Activated T-helper 1 cell treated with anti-CD3 and anti-CD28 coated beads, Interleukin-12 subunit alpha, Interleukin-12 subunit beta, Interleukin-2, Interleukin-4 antibody, amounts not matched to agents 30 ng/mL and 10 ng/mL and 1 ng/mL, durations not matched to agents 14 hours and 24 hours and 36 hours (primary cell): Measurements from ENCODE around the gene EML1. TPM values are rescaled to one million over a fixed set of nuclear protein-coding genes. Genes with fewer than 3 reads are reported as not detected.

Experiments used
- DNase-seq: peaks from one replicate; pipeline ENCODE4 v3.0.0; 2021; ENCODE audit warnings: low spot score
- H3K27ac Mint-ChIP-seq: one replicate; pipeline ENCODE4 v1.8.0; 2021; ENCODE audit warnings: mild to moderate bottlenecking, mixed read lengths
- H3K27me3 Mint-ChIP-seq: one replicate; pipeline ENCODE4 v1.8.0; 2022; ENCODE audit warnings: mild to moderate bottlenecking, moderate library complexity, mixed read lengths; ENCODE audit not compliant: insufficient read depth
- H3K36me3 Mint-ChIP-seq: one replicate; pipeline ENCODE4 v1.8.0; 2021; ENCODE audit warnings: low read depth, mixed read lengths
- H3K4me1 Mint-ChIP-seq: one replicate; pipeline ENCODE4 v1.8.0; 2021; ENCODE audit warnings: low read depth, mixed read lengths
- H3K4me3 Mint-ChIP-seq: one replicate; pipeline ENCODE4 v1.8.0; 2021; ENCODE audit warnings: mild to moderate bottlenecking, moderate library complexity, mixed read lengths
- H3K9me3 Mint-ChIP-seq: one replicate; pipeline ENCODE4 v1.8.0; 2021; ENCODE audit warnings: mixed read lengths
- intact Hi-C: fragments of 100-400 bp; cut with micrococcal nuclease; formaldehyde crosslinking; loops from one replicate; pipeline ENCODE4 v1.15.1; 2024
- total RNA-seq: library from RNA; stranded (reverse); gene quantifications from 2 replicates; pipeline ENCODE4 v1.2.3, GENCODE V29; 2022

The EML1 gene
- total RNA-seq, 1 donor from 2014 or later = 0.91 TPM

DNA sequence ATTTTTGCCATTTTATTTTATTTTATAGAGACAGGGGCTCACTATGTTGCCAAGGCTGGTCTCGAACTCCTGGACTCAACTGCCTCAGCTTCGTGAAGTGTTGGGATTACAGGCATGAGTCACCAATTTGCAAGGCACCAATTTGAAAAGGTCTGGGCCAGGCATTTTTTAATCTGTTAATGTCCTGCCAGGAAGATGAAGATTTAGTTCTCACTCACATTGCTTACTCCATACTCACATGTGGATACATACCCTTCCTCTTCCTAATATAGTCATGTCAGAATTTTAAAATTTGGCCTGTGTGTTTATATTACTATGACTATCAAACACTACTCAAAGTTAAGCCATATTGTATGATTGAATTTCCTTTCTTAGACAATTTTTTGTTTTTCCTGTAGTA is 15.3 kb upstream of the EML1 start:
- no peaks in the 10 kb centered on the region for H3K36me3 Mint-ChIP-seq
- peaks cover 16% of the 10 kb centered on the region for H3K27me3 Mint-ChIP-seq
- H3K4me1 Mint-ChIP-seq = peaks cover 5% of the 10 kb centered on the region
- intact Hi-C loops = no loop called here
- no peaks in the 10 kb centered on the region for H3K9me3 Mint-ChIP-seq
- DNase-seq = no peak
- H3K27ac Mint-ChIP-seq = no peak overlapping the region
- no peak overlapping the region for H3K4me3 Mint-ChIP-seq

DNA sequence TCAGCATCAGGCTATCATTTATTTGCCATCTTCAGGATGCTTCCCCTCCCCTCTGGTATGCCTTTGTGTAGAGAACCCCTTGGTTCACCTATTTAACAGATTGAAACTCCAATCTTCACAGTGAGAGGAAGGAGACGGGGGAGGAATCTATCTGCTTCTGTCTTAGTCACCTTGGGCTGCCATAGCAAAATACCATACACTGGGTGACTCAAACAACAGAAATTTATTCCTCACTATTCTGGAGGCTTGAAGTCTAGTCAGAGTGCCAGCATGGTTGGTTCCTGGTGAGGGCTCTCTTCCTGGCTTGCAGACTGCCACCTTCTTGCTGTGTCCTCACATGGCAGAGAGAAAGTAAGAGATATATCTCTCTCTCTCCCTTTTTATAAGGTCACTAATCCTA is 13.5 kb upstream of the EML1 start:
- H3K27me3 Mint-ChIP-seq = peaks cover 16% of the 10 kb centered on the region
- H3K27ac Mint-ChIP-seq = no peak overlapping the region
- no peaks in the 10 kb centered on the region for H3K9me3 Mint-ChIP-seq
- intact Hi-C loops = no loop called here
- no peak for DNase-seq
- H3K4me1 Mint-ChIP-seq = no peaks in the 10 kb centered on the region
- H3K36me3 Mint-ChIP-seq = no peaks in the 10 kb centered on the region
- H3K4me3 Mint-ChIP-seq = no peak overlapping the region

DNA sequence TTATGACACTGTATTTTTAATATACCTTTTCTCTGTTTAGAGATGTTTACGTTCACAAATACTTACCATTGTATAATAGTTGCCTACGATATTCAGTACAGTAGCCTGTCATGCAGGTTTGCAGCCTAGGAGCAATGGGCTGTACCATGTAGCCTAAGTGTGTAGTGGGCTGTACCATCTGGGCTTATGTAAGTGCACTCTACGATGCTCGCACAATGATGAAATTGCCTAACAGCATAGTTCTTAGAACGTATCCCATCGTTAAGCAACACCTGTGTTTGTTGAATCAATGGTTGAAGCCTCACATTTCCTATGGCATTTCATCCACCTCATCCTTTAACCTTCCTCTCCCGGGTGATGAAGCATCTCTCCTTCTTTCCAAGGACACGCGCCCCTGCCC is 12.5 kb upstream of the EML1 start:
- no peak overlapping the region for H3K27ac Mint-ChIP-seq
- intact Hi-C loops = no loop called here
- no peaks in the 10 kb centered on the region for H3K9me3 Mint-ChIP-seq
- peaks cover 16% of the 10 kb centered on the region for H3K27me3 Mint-ChIP-seq
- no peaks in the 10 kb centered on the region for H3K36me3 Mint-ChIP-seq
- DNase-seq = no peak
- H3K4me3 Mint-ChIP-seq = no peak overlapping the region
- no peaks in the 10 kb centered on the region for H3K4me1 Mint-ChIP-seq

DNA sequence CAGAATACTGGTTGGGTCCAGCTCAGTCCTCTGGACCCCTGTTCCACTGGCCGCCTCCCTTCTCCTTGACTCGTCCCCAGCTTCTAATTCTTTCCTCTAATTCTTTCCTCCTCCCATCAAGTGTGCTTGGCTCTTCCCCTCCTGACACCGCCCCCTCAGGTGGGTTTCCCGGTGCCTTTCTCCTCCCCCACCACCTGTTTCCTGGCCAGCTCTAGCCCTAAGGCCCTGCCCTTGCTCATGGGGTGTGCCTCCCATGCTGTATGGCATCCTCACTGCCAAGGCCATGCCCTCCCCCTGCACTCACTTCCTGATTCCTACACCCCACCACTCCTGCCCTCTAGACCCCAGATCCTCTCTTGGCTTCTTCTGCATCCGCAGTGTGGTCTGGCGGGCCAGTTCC is 12.1 kb upstream of the EML1 start:
- H3K27ac Mint-ChIP-seq = no peak overlapping the region
- intact Hi-C loops = no loop called here
- H3K27me3 Mint-ChIP-seq = peaks cover 16% of the 10 kb centered on the region
- no peaks in the 10 kb centered on the region for H3K4me1 Mint-ChIP-seq
- no peaks in the 10 kb centered on the region for H3K9me3 Mint-ChIP-seq
- no peak overlapping the region for H3K4me3 Mint-ChIP-seq
- no peaks in the 10 kb centered on the region for H3K36me3 Mint-ChIP-seq
- DNase-seq = no peak

DNA sequence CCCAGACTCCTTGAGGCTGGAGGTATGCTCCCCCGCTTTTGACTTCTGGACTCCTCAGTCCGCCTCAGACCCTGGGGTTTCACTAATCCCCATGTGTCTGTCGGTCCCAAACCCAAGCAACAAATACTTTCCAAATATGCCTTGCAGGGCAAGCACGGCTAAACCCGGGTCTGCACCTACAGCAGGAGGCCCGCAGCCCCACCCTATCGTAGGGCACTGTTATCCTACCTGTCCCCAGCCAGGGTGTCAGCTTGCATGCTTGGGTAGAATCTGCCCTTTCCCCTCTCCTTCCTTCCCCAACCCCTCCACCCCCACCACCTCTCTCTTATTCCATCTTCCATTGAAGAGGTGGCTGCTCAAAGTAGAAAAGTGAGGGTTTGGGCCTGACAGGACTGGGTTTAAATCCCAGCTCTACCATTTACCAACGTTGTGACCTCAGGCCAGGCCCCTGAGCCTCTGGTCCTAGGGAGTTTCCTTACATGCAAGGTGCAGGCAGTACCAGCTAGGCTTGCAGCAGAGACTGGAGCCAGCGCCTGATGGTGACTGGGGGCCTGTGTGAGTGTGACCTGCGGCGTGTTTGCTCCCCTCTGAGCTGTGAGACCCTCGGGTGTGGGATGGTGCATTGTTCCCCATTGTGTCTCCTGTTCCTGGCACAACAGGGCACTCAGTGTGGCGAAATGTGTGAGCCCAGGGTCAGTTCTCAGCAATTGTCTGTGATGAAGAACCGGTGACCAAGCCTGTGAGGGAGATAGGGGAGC is 11.2 kb upstream of the EML1 start:
- H3K4me1 Mint-ChIP-seq = no peaks in the 10 kb centered on the region
- DNase-seq = no peak
- peaks cover 13% of the 10 kb centered on the region for H3K27me3 Mint-ChIP-seq
- H3K27ac Mint-ChIP-seq = no peak overlapping the region
- no peaks in the 10 kb centered on the region for H3K9me3 Mint-ChIP-seq
- intact Hi-C loops = no loop called here
- no peaks in the 10 kb centered on the region for H3K36me3 Mint-ChIP-seq
- H3K4me3 Mint-ChIP-seq = no peak overlapping the region

DNA sequence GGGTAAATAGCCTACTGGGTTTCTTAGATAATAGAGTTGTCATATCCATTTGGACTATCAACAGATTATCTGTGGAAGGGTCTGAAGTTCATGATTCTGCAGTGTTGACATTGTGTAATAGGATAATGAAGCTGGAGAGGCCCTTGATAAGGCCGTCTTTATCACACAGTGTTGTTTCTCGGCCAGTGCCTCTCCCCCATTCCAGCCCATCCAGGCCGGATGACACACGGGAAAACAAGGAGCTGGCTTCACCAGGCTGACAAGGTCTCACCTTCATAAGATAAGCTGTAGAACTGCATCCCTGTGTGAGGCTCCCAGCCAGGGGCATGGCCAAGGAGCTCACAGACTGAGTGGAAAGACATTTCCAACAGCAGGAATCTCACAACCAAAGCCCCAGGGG is 8.7 kb upstream of the EML1 start:
- no peak for DNase-seq
- Mint-ChIP-seq H3K36me3 (no peaks in the 10 kb centered on the region), H3K27ac (no peak overlapping the region), H3K9me3 (no peaks in the 10 kb centered on the region), H3K27me3 (peaks cover 6% of the 10 kb centered on the region), H3K4me3 (no peak overlapping the region), H3K4me1 (peaks cover 3% of the 10 kb centered on the region)
- intact Hi-C loops = no loop called here

DNA sequence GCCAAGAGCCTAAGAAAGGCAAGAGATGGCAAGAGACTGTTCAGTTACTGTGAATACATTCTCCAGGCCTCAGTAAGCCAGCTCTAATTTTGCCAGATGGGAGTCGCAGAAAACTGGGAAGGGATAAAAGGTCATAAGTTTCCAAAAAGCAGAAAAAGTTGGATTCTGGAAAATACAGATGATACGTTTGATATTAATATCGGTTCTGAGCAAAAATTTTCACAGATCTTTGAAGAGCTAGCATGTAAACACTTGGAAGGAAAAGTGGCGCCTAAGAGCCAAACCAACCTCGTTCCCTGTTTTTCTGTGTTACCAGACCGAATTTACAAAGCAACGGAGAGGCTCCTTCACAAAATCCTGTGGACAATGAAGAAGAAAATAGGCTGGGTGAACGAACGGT is 7.8 kb upstream of the EML1 start:
- H3K36me3 Mint-ChIP-seq = no peaks in the 10 kb centered on the region
- H3K4me1 Mint-ChIP-seq = peaks cover 12% of the 10 kb centered on the region
- no peak for DNase-seq
- intact Hi-C loops = no loop called here
- H3K27ac Mint-ChIP-seq = no peak overlapping the region
- H3K27me3 Mint-ChIP-seq = peaks cover under 1% of the 10 kb centered on the region
- H3K9me3 Mint-ChIP-seq = no peaks in the 10 kb centered on the region
- no peak overlapping the region for H3K4me3 Mint-ChIP-seq

DNA sequence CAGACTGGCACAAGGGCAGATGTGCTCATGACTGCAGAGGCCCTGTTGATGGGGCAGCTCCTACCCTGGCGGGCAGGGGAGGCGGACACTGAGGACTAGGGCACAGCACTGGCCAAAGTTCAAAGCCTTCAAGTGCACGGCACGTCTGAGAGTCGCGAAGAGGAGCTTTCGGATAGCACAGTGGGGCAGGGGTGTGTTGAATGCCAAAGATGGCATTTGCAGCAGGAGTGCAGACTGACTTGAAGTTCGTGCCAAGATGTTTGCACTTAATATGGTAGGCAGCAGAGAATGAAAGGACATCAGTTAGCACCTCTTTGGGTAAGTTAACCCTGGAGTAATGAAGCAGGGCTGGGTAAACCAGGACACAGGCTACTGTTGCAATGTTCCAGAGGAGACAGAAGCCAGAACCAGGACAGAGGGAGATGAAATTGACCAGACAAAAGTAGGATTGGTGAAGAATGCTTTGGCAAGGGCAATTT is 6.7 kb upstream of the EML1 start:
- intact Hi-C loops = no loop called here
- Mint-ChIP-seq H3K27ac (no peak overlapping the region), H3K27me3 (peaks cover 6% of the 10 kb centered on the region), H3K9me3 (no peaks in the 10 kb centered on the region), H3K36me3 (no peaks in the 10 kb centered on the region), H3K4me3 (no peak overlapping the region), H3K4me1 (peaks cover 12% of the 10 kb centered on the region)
- no peak for DNase-seq

DNA sequence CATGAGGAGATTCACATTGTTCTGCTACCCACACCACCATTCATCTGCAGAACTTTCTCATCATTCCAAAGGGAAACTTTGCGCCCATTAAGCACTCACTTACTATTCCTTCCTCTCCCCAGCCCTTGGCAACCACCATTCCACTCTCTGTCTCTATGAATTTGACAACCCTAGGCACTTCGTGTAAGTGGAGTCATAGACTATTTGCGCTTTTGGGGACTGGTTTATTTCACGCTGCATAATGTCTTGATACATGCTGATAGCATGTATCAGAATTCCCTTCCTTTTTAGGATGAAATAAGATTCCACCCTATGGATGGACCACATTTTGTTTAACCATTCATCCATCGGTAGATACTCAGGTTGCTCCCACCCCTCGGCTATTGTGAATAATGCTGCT is 4.5 kb upstream of the EML1 start:
- no peak overlapping the region for H3K27ac Mint-ChIP-seq
- peaks cover 16% of the 10 kb centered on the region for H3K4me1 Mint-ChIP-seq
- no peak overlapping the region for H3K4me3 Mint-ChIP-seq
- H3K27me3 Mint-ChIP-seq = peaks cover 17% of the 10 kb centered on the region
- intact Hi-C loops = no loop called here
- no peaks in the 10 kb centered on the region for H3K9me3 Mint-ChIP-seq
- DNase-seq = no peak
- H3K36me3 Mint-ChIP-seq = no peaks in the 10 kb centered on the region

DNA sequence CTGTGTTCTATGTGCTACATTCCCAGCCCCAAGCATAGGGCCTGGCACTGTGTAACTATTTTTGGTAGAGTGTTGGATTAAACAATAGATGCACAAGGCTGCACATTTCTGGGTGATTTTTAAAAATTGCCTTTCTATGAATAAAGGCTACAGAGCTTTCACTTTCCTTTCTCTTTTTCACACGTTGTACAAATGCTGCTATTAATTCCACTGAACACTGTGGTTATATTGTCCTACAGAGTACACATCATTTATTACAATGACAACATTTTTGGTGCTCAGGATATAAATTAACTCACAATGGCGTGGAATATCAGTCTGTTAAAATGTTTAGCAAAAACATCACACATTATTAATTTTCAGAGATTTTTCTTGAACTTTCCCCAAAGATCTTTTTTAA is 3.6 kb upstream of the EML1 start:
- no peak for DNase-seq
- Mint-ChIP-seq H3K4me1 (peaks cover 20% of the 10 kb centered on the region), H3K27ac (no peak overlapping the region), H3K9me3 (no peaks in the 10 kb centered on the region), H3K36me3 (no peaks in the 10 kb centered on the region), H3K27me3 (peaks cover 26% of the 10 kb centered on the region), H3K4me3 (no peak overlapping the region)
- intact Hi-C loops = no loop called here

DNA sequence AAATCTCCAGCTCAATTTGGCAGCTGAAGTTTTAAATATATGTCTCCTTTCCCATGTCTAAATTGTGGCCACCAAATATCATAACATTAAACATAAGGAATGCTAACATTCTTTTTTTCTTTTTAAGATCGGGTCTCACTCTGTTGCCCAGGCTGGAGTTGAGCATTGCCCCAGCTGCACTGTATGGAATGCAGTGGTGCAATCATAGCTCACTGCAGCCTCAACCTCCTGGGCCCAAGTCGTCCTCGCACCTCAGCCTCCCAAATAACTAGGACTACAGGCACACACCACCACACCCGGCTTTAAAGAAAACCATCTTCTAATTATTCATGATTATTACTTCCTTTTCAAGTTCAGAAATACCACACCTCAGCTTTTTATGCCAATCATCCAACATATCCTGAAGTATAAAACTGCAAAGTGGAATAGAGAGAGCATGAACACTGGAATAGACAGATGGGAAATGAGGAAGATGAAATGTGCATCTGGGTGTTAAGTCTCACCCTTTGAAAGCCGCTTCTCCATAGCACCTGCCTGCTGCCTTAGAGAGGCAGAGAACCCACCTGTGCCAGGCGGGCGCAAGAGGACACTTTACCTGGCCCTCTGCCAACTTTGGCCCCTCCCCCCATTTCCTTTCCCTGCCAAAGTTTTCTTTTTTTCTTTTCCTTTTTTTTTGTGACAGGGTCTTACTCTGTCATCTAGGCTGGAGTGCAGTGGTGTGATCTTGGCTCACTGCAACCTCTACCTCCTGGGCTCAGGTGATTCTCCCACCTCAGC is 2.8 kb upstream of the EML1 start:
- no peak overlapping the region for H3K27ac Mint-ChIP-seq
- intact Hi-C loops = loop anchor here (5.0 kb wide), 2 partner anchors 58 to 108 kb away; partner anchors contain the start of gene CYP46A1
- peaks cover 34% of the 10 kb centered on the region for H3K27me3 Mint-ChIP-seq
- no peaks in the 10 kb centered on the region for H3K36me3 Mint-ChIP-seq
- H3K4me1 Mint-ChIP-seq = peaks cover 20% of the 10 kb centered on the region
- no peaks in the 10 kb centered on the region for H3K9me3 Mint-ChIP-seq
- DNase-seq = no peak
- H3K4me3 Mint-ChIP-seq = no peak overlapping the region

DNA sequence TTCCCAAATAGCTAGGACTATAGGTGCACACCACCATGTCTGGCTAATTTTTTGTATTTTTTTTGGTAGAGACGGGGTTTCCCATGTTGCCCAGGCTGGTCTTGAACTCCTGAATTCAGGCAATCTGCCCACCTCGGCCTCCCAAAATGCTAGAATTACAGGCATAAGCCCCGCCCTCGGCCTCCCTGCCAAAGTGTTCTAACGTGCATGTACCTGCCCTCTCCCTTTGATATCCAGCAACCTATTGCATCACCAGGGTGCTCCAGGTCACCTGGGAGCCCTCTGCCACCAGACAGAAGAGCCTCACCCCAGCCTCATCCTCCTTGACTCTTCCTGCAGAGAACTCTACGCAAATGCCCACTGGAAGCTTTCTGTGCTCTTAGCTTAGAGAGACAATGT is 2.2 kb upstream of the EML1 start:
- no peak overlapping the region for H3K27ac Mint-ChIP-seq

DNA sequence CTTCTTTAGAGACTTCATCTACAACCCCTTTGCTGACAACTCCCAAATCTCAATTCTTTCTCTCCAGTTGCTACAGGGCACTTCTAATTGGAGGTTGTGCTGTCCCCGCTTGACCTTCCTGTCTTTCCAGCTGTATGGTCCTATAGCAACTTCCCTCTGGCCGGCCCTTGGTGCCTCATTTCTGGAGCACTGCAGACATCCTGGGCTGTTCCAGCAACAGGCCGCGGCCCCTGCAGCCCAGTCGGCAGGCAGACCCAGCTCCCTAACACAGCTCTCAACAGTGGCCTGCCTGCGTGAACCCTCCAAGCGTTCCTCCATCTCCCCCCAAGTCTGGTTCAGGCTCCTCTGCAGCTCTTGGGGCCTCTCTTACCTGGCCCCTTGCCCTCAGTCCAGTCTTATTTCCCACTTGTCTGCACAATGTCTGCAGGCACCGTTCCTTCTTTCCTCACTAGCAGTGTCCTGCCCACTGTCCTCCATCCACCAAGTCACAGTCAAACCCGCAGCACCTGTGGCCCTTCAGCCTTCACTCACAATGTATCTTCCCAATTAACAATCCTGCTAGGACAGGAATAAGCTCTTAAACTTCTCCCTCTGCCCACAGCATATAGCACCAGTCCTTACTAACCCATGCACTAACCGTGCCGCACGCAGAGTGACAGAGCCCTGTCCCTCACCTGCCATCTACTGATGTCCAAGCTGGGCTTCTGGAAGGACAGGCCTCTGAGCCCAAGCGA is 1.6 kb upstream of the EML1 start:
- DNase-seq = no peak
- Mint-ChIP-seq H3K9me3 (no peaks in the 10 kb centered on the region), H3K36me3 (no peaks in the 10 kb centered on the region), H3K4me1 (peaks cover 20% of the 10 kb centered on the region), H3K27ac (no peak overlapping the region), H3K27me3 (peaks cover 46% of the 10 kb centered on the region), H3K4me3 (no peak overlapping the region)
- intact Hi-C loops = loop anchor here (5.0 kb wide), 2 partner anchors 59 to 109 kb away; partner anchors contain the start of gene CYP46A1

More for the DNA sequence above, 2.2 kb upstream of the EML1 start:
- intact Hi-C loops = loop anchor here (5.0 kb wide), 2 partner anchors 59 to 109 kb away; partner anchors contain the start of gene CYP46A1
- DNase-seq = no peak
- Mint-ChIP-seq H3K27me3 (peaks cover 40% of the 10 kb centered on the region), H3K4me1 (peaks cover 20% of the 10 kb centered on the region), H3K9me3 (no peaks in the 10 kb centered on the region), H3K4me3 (no peak overlapping the region), H3K36me3 (no peaks in the 10 kb centered on the region)
